HEK293 (cell line): ENCODE data around the gene VPS13D.

ENCODE experiments used
- CTCF ChIA-PET: fragments of 350-600 bp; formaldehyde crosslinking; extraction: SDS; loops from one replicate; lab custom pipeline; 2021; ENCODE audit warnings: antibody characterized with exemption; lab: Yijun Ruan, JAX
- POLR2A ChIA-PET: fragments of 300-600 bp; formaldehyde crosslinking; extraction: SDS; loops from one replicate; lab custom pipeline; 2020; ENCODE audit warnings: antibody characterized with exemption, inconsistent platforms; lab: Yijun Ruan, JAX
- H3K27ac ChIP-seq: fragments of 200-500 bp; sonication (Bioruptor generic); 2 replicates; pipeline ENCODE4 v1.5.1; 2014; ENCODE audit warnings: low read depth, low read length, control low read depth, inconsistent platforms; ENCODE audit errors: extremely low read depth
- H3K36me3 ChIP-seq, 2 experiments: fragments of 200-500 bp in 1 of 2; sonication (Bioruptor generic) in 1 of 2; 1 replicate in 1 of 2; 2 replicates in 1 of 2; pipeline ENCODE4 v1.5.1; 2014 to 2017; ENCODE audit warnings: inconsistent platforms in 2 of 2, low read length in 2 of 2; ENCODE audit not compliant: control insufficient read depth in 2 of 2, insufficient read depth in 1 of 2
- H3K4me1 ChIP-seq: fragments of 200-500 bp; sonication (Bioruptor generic); 2 replicates; pipeline ENCODE4 v1.5.1; 2014; ENCODE audit warnings: mild to moderate bottlenecking, low read length, inconsistent platforms; ENCODE audit not compliant: control insufficient read depth, insufficient read depth
- H3K4me3 ChIP-seq: 2 replicates; pipeline ENCODE4 v1.5.1; 2011; ENCODE audit warnings: low read depth, mild to moderate bottlenecking, control low read depth, low read length, moderate library complexity
- H3K9me3 ChIP-seq: fragments of 200-500 bp; sonication (Bioruptor generic); 2 replicates; pipeline ENCODE4 v1.5.1; 2014; ENCODE audit warnings: low read depth, low read length, inconsistent platforms; ENCODE audit not compliant: control insufficient read depth, insufficient read depth
- GLI2 ChIP-seq: fragments of 450-650 bp; formaldehyde crosslinking; IDR thresholded peaks from 2 replicates; pipeline ENCODE4; 2017; ENCODE audit warnings: missing biosample characterization, missing genetic modification characterization, low read depth, borderline replicate concordance
- GLIS1 ChIP-seq: fragments of 450-650 bp; formaldehyde crosslinking; IDR thresholded peaks from 2 replicates; pipeline ENCODE4 v1.5.1; 2016; ENCODE audit warnings: missing biosample characterization, missing genetic modification characterization
- KLF10 ChIP-seq: fragments of 450-650 bp; IDR thresholded peaks from 2 replicates; pipeline ENCODE4 v1.5.1; 2018; ENCODE audit warnings: missing biosample characterization, mild to moderate bottlenecking, missing genetic modification characterization
- SP3 ChIP-seq: fragments of 450-650 bp; formaldehyde crosslinking; IDR thresholded peaks from 2 replicates; pipeline ENCODE4 v1.5.1; 2016; ENCODE audit warnings: missing biosample characterization, missing genetic modification characterization
- ZBTB20 ChIP-seq: fragments of 450-650 bp; formaldehyde crosslinking; IDR thresholded peaks from 2 replicates; pipeline ENCODE4 v1.5.1; 2016; ENCODE audit warnings: missing biosample characterization, missing genetic modification characterization
- ZNF114 ChIP-seq: fragments of 450-650 bp; formaldehyde crosslinking; IDR thresholded peaks from 2 replicates; pipeline ENCODE4 v1.5.0; 2017; ENCODE audit warnings: missing biosample characterization, missing genetic modification characterization
- ZNF169 ChIP-seq: fragments of 450-650 bp; formaldehyde crosslinking; IDR thresholded peaks from 2 replicates; pipeline ENCODE4 v1.5.1; 2016; ENCODE audit warnings: missing biosample characterization, missing genetic modification characterization
- ZNF19 ChIP-seq: fragments of 450-650 bp; formaldehyde crosslinking; IDR thresholded peaks from 2 replicates; pipeline ENCODE4; 2016; ENCODE audit warnings: missing biosample characterization, missing genetic modification characterization, low read depth
- ZNF23 ChIP-seq: fragments of 450-650 bp; formaldehyde crosslinking; IDR thresholded peaks from 2 replicates; pipeline ENCODE4 v1.5.1; 2016; ENCODE audit warnings: missing biosample characterization, missing genetic modification characterization, borderline replicate concordance
- ZNF311 ChIP-seq: fragments of 450-650 bp; formaldehyde crosslinking; IDR thresholded peaks from 2 replicates; pipeline ENCODE4 v1.5.1; 2017; ENCODE audit warnings: missing biosample characterization, missing genetic modification characterization, borderline replicate concordance
- ZNF350 ChIP-seq: fragments of 450-650 bp; formaldehyde crosslinking; IDR thresholded peaks from 2 replicates; pipeline ENCODE4 v1.5.0; 2017; ENCODE audit warnings: missing biosample characterization, mild to moderate bottlenecking, missing genetic modification characterization
- ZNF416 ChIP-seq: fragments of 450-650 bp; formaldehyde crosslinking; IDR thresholded peaks from 2 replicates; pipeline ENCODE4 v1.5.1; 2016; ENCODE audit warnings: missing biosample characterization, missing genetic modification characterization
- ZNF488 ChIP-seq: fragments of 450-650 bp; formaldehyde crosslinking; IDR thresholded peaks from 2 replicates; pipeline ENCODE4 v1.5.1; 2016; ENCODE audit warnings: missing biosample characterization, missing genetic modification characterization
- ZNF510 ChIP-seq: fragments of 450-650 bp; formaldehyde crosslinking; IDR thresholded peaks from 2 replicates; pipeline ENCODE4 v1.5.1; 2018; ENCODE audit warnings: mild to moderate bottlenecking, missing genetic modification characterization, missing biosample characterization; ENCODE audit not compliant: insufficient replicate concordance
- ZNF548 ChIP-seq: fragments of 450-650 bp; formaldehyde crosslinking; IDR thresholded peaks from 2 replicates; pipeline ENCODE4 v1.5.1; 2016; ENCODE audit warnings: missing biosample characterization, missing genetic modification characterization
- ZNF560 ChIP-seq: fragments of 450-650 bp; formaldehyde crosslinking; IDR thresholded peaks from 2 replicates; pipeline ENCODE4 v1.5.1; 2017; ENCODE audit warnings: missing biosample characterization, missing genetic modification characterization, borderline replicate concordance
- ZNF561 ChIP-seq: fragments of 450-650 bp; IDR thresholded peaks from 2 replicates; pipeline ENCODE4 v1.5.1; 2018; ENCODE audit warnings: missing biosample characterization, missing genetic modification characterization, borderline replicate concordance
- ZNF639 ChIP-seq: fragments of 450-650 bp; formaldehyde crosslinking; IDR thresholded peaks from 2 replicates; pipeline ENCODE4 v1.5.1; 2016; ENCODE audit warnings: missing biosample characterization, missing genetic modification characterization
- ZNF701 ChIP-seq: fragments of 450-650 bp; formaldehyde crosslinking; IDR thresholded peaks from 2 replicates; pipeline ENCODE4 v1.5.1; 2016; ENCODE audit warnings: missing biosample characterization, missing genetic modification characterization
- ZNF785 ChIP-seq: fragments of 450-650 bp; formaldehyde crosslinking; IDR thresholded peaks from 2 replicates; pipeline ENCODE4 v1.5.1; 2016; ENCODE audit warnings: missing biosample characterization, missing genetic modification characterization
- ZSCAN4 ChIP-seq: fragments of 450-650 bp; formaldehyde crosslinking; IDR thresholded peaks from 2 replicates; pipeline ENCODE4 v1.5.1; 2017; ENCODE audit warnings: missing biosample characterization, missing genetic modification characterization
- TF ChIP-seq, protein P1 (sequence below): fragments of 450-650 bp; formaldehyde crosslinking; IDR thresholded peaks from 2 replicates; pipeline ENCODE4 v1.5.1; 2016; ENCODE audit warnings: missing biosample characterization, missing genetic modification characterization

VPS13D gene

GRCh38 chr1:12258272-12258671 lies 28.4 kb downstream of the VPS13D start (continued):
- TF ChIP-seq, protein P1, sequence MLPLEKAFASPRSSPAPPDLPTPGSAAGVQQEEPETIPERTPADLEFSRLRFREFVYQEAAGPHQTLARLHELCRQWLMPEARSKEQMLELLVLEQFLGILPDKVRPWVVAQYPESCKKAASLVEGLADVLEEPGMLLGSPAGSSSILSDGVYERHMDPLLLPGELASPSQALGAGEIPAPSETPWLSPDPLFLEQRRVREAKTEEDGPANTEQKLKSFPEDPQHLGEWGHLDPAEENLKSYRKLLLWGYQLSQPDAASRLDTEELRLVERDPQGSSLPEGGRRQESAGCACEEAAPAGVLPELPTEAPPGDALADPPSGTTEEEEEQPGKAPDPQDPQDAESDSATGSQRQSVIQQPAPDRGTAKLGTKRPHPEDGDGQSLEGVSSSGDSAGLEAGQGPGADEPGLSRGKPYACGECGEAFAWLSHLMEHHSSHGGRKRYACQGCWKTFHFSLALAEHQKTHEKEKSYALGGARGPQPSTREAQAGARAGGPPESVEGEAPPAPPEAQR (tag by site-specific recombination) = no peak
- no peak for TF ChIP-seq ZNF416 (tag by site-specific recombination)
- TF ChIP-seq ZNF560 (tag by site-specific recombination) = no peak
- no peak for TF ChIP-seq ZNF311 (tag by site-specific recombination)

DNA sequence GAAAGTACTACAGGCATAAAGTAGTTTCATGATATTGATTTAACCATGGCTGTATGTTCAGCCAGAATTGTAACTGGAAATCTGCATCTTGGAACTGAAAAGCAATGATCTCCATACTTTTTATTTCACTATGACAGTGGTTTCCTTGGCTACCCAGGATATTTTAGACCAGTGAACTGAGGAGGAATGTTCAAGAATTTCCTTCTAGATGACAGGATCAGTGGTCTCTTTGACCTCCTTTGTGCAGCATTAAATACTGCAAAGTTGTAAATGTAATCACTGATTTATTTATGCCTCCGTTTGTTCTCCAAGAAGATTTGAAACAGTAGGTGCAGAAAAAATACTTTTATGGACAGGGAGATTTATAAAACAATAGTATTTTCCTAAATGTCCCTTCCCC lies 39.5 kb downstream of the VPS13D start:
- Histone ChIP-seq H3K9me3 (no peaks in the 10 kb centered on the region), H3K4me1 (no peaks in the 10 kb centered on the region), H3K36me3 (peaks cover 41 to 85% of the 10 kb centered on the region in 2 experiments), H3K4me3 (no peak overlapping the region), H3K27ac (no peak overlapping the region)
- ChIA-PET POLR2A (no interaction called here), CTCF (interaction anchor here (0.6 to 4.2 kb wide), 3 partner anchors 145 to 379 kb away, joined by 3 to 26 read pairs (median 5); partner anchors contain the start of gene DHRS3)
- TF ChIP-seq ZNF114 (tag by site-specific recombination) = no peak
- no peak for TF ChIP-seq ZNF561 (tag by site-specific recombination)
- no peak for TF ChIP-seq KLF10 (tag by site-specific recombination)
- TF ChIP-seq ZNF350 (tag by site-specific recombination) = no peak
- TF ChIP-seq GLIS1 (tag by site-specific recombination) = no peak

DNA sequence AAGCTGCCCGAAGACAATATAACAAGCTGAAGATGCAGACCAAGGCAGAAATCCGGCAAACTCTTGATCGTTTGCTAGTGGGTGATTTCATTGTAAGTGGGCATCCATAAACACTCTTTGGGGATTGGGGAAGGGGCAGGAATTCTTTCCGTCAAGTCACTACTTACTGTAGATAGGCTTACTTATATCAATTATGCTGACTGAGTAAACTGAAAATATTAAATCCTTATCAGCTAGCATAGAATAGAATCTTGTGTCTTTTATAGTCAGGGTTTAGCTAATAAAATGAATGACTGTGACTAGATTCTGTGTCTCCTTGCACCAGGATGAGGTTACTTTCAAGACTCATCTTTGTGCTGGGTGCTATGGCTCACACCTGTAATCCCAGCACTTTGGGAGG lies 41.2 kb downstream of the VPS13D start:
- no peaks in the 10 kb centered on the region for H3K4me1 ChIP-seq
- CTCF ChIA-PET = interaction anchor here (0.9 to 4.2 kb wide), 6 partner anchors 8 to 387 kb away, joined by 3 to 26 read pairs (median 4); partner anchors contain the start of gene DHRS3
- peaks cover 40 to 78% of the 10 kb centered on the region in 2 experiments for H3K36me3 ChIP-seq
- H3K27ac ChIP-seq = no peak overlapping the region
- TF ChIP-seq ZNF19 (tag by site-specific recombination) (no peak), ZBTB20 (no peak), ZSCAN4 (no peak), ZNF488 (tag by site-specific recombination) (no peak)
- TF ChIP-seq, protein P1 (tag by site-specific recombination) = no peak
- H3K4me3 ChIP-seq = no peak overlapping the region
- POLR2A ChIA-PET = no interaction called here
- no peaks in the 10 kb centered on the region for H3K9me3 ChIP-seq

- CTCF ChIA-PET = interaction anchor here (0.6 to 4.2 kb wide), 17 partner anchors 9 to 386 kb away, joined by 3 to 26 read pairs (median 4); partner anchors contain the start of gene DHRS3
- Histone ChIP-seq H3K27ac (no peak overlapping the region), H3K9me3 (no peaks in the 10 kb centered on the region), H3K4me3 (no peak overlapping the region), H3K36me3 (peaks cover 49 to 80% of the 10 kb centered on the region in 2 experiments), H3K4me1 (no peaks in the 10 kb centered on the region)
- POLR2A ChIA-PET = no interaction called here
- no peak for TF ChIP-seq ZNF561 (tag by site-specific recombination)
- no peak for TF ChIP-seq GLI2 (tag by site-specific recombination)
- TF ChIP-seq ZNF785 = no peak
- no peak for TF ChIP-seq SP3 (tag by site-specific recombination)
- no peak for TF ChIP-seq ZNF169 (tag by site-specific recombination)
- TF ChIP-seq ZNF510 = no peak
- no peak for TF ChIP-seq ZNF548 (tag by site-specific recombination)
- no peak for TF ChIP-seq ZNF639 (tag by site-specific recombination)
- TF ChIP-seq, protein P1 (tag by site-specific recombination) = no peak
- no peak for TF ChIP-seq ZNF23 (tag by site-specific recombination)
- no peak for TF ChIP-seq ZNF701
Observed at GRCh38 chr1:12272770-12273169, 42.9 kb downstream of the VPS13D start.
